AML-193 (cell line): ENCODE data around the gene WDR54.
"Not testable (repeated sequence)": the region's sequence is repeated elsewhere in the genome, so short reads cannot be mapped to it uniquely, and the experiment has no call there.

Experiments used
- DNase-seq, 2 experiments: peaks; one replicate each; lab custom pipeline; 2025; lab: John Stamatoyannopoulos, UW

Gene WDR54

GRCh38 chr2:74429487-74430451 is 8.2 kb downstream of the WDR54 start:
- DNase-seq, result no peak

DNA sequence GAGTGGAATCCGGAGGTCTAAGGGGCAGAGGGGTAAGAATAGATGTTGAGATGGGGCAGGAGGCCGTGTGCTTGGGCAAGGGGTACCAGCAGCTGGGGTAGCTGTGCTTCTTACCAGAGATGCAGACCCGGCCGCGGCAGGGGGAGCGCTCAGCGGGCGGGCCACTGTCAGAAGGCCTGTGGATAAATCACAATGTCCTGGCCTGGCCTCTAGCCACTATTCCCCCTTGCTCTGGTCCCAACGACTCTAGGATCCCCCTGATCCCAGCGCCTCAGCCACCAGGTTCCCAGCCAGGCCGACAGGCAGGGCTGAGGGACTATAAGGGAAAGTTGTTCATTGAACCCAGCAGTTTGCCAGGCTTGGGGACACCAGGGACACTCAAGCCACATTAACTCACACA is 9.0 kb downstream of the WDR54 start:
- no peak for DNase-seq

DNA sequence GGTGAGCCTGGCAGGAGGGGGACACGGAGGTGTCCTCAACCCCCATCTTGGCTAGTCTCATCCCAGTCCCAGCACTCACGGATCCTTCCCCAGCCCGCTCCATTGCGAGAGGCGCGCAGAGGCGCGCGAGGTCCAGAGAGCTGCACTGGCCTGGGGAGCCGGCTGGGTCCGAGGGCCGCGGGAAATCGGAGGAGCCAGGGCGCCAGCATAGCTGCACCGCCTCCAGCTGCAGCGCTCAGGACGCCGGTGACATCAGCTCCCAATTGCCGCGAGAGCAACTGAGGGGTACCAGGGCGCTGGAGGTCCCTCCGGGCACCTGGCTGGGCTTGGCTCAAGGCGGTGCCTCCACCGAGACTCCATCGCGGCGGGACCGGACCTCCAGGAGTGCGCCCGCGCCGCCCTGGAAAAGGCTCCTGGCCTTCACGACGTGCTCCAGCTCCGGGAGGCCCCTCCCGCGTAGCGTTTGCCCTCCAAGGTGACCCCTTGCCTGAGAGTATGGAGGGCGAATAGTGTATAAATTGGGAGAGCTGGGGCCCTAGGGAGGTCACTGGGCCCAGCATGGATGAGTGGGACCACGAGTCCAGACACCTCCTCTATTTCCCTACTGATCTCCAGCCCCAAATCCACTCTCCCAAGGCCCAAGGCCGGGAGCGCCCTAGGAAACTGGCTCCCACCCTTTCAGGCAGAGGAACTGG is 14.7 kb downstream of the WDR54 start:
- no peak for DNase-seq

GRCh38 chr2:74436848-74437695 is 15.5 kb downstream of the WDR54 start:
- no peak for DNase-seq

DNA sequence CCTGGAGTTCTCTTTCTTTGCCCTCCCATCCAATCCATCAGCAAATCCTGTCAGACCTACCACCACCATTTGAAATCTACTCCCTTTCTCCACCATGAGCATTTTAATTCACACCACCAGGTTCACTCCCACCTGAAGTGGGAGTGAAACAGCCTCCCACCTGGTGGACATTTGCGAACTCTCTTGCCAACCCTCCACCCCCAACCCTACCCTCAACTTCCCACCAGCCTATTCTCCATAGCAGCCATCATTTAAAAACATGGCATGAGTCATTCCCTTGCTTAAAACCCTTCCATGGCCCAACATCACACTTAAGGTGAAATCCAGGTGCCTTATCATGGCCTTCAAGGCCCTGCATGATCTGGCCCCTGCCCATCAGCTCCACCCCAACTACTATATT is 16.7 kb downstream of the WDR54 start:
- no peak for DNase-seq

GRCh38 chr2:74439373-74439772 is 17.8 kb downstream of the WDR54 start:
- DNase-seq, result no peak

- no peak for DNase-seq
These were observed 18.4 kb downstream of the WDR54 start for GRCh38 chr2:74439803-74440377.

GRCh38 chr2:74440378-74441169 is 19.0 kb downstream of the WDR54 start:
- peak; percentile 64 to 70 for DNase-seq

DNA sequence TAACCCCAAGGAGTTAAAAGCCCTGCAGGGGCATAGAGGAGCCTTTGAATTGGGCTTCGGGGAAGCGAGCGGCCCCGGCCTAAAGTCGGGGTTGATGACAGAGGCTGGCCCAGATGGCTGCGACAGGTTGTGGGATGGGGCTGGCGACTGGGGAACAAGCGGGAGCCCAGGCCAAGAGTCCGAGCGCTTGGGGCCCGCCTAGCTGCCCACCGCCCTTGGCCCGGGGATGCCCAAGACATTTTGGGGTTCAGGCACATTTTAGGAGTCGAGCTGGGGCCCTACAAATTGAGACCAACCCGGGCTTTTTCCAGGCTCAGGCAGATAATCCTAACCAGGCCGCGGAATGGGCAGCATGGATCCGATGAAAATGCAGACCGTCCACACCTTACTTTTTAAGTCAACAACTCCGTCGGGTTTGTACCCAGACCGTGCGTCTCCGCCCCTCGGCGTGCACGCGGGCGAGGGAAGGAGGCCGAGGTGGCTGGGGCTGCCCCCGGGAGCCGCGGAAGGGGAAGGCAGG is 19.7 kb downstream of the WDR54 start:
- no peak for DNase-seq

- DNase-seq, result no peak
These were observed 20.4 kb downstream of the WDR54 start, which contains the start of gene RTKN for GRCh38 chr2:74441690-74442482. TSS of gene RTKN (minus strand) at chr2:74441937. CDS start at chr2:74441816, 121 bp downstream.

- not testable (repeated sequence) for DNase-seq
These were observed 21.2 kb downstream of the WDR54 start for GRCh38 chr2:74442483-74443297.

- no peak for DNase-seq
These were observed 23.2 kb downstream of the WDR54 start for GRCh38 chr2:74444498-74445318.

DNA sequence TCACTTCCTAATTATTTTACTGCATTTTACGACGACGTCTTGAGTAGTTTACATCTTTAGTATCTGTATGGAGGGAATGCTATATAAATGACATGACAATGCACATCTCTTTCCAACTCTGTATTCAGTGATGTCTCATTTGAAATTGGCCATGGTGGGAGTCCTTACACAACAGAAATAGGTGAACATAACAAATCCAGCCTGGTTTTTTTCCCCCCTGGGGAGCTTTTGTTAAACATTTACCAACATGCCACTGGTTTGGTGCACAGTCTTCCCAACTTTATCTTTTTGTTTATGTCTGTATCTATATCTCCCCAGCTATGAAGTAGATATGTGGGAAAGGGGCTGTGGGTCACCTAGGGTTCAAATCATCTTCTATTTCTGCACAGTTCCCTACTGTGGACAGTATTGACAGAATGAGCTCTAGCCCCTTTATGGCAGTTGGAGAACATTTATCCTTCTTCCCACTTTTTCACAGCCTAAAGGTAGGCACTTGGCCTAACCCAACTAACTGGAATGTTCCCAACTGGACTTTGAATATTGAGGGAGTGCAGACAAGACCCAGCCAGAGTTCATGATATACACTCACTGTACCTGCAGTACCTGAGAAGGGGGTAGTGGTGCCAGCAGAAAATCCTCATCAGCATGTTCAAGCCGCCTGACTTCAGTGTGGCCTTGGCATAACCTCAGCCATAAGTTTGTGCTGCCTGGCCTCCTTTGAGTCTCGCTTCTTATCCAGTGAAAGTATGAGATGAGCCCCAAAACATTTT is 25.9 kb downstream of the WDR54 start:
- DNase-seq, result no peak

- DNase-seq, result no peak
These were observed 27.2 kb downstream of the WDR54 start for GRCh38 chr2:74448771-74449170.

DNA sequence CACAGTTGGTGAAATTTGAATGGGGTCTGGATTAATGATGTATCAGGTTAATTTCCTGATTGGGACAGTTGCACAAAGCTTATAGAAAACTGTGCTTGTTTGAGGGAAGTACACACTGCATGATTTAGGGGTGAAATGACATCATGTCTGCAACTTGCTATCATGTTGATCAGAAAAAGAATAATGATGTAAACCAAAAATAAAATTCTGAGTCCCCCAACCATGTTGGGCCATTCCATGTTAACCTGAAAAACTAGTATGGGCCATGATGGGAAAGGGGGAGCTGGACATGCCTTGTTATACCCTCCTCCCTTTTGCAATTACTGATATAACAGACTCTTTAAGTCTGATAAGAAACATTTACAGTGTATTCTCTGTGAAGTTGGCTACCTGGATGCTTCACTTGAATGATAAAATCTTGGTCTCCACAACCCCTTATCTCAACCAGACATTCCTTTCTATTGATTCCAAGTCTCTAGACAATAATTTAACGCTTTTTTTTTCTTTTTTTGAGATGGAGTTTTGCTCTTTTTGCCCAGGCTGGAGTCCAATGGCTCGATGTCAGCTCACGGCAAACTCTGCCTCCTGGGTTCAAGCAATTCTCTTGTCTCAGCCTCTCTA is 29.1 kb downstream of the WDR54 start:
- no peak for DNase-seq

- peak; percentile 94 to 95 for DNase-seq
These were observed 33.4 kb downstream of the WDR54 start, which contains the start of gene INO80B for GRCh38 chr2:74454654-74455511. TSS of gene INO80B (plus strand) at chr2:74455087. CDS start at chr2:74455117, 30 bp downstream.
